ENCODE results near the gene RPN1.
"Not testable (repeated sequence)": the region's sequence is repeated elsewhere in the genome, so short reads cannot be mapped to it uniquely, and the experiment has no call there.

RPN1 gene

DNA sequence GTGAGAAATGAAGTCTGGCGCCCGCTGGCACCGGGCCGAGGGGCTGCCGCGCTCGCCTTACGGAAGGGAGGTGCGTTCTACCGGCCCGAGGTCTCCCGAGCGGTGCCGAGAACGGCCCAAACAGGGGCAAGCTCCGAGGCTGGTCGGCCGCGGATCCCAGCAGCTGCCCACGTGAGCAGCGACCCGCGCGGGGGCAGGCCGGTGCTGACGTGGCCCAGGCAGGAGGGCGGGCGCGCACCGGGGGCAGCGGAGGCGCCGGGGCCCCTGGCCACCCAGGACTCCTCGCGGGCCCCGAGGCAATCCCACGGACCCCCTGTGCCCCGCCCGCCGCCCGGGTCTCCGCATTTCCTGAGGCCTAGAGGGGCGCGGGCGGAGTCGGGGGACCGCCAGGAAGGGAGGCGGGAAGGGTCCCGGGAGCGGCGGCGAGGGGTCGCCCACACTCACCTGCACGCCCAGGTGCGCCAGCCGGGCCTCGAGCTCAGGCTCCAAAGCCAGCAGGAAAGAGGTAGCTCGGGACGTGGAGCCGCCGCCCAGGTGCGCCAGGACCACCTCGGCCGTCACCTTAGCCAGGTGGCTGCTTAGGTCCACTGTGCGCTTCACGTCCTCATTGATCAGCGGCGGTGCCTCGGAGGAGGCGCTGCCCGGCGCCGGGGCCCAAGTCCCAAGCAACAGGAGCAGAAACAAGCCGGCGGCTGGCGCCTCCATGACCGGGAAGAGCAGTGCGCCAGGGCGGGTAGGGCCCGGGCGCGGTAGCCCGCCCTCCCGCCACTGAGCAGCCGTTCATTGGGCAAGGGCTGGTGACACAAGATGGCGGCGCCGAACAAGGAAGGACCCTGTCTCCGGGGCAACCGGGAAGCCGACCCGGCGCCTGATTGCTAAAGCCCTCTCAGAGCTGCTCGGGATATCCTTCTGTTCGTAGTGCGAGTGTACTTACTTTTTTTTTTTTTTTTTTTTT, at the start of gene RPN1:
RPN1 (minus strand) TSS at position 723 of the 955 bp plus-strand sequence; CDS start at position 705, 18 bp downstream.
- peak; percentile 89 to 92 for DNase-seq (ENCODE audit: low read depth in 1 of 2, low spot score in 1 of 2)

- DNase-seq (ENCODE audit: low read depth in 1 of 2, low spot score in 1 of 2), result no peak
Observed at GRCh38 chr3:128698211-128699047, 47.8 kb upstream of the RPN1 start.

DNA sequence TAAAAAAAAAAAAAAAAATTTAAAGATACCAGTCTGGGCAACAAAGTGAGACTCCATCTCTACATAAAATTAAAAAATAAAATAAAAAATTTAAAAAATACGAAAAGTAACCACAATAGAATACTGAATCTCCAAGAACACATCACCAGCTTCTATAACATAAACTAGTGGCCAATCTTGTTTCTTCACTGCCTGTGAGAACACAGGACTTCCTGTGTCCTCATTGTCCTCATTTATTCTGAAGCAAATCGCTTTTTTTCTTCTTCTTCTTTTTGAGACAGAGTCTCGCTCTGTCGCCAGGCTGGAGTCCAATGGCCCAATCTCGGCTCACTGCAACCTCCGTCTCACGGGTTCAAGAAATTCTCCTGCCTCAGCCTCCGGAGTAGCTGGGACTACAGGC, 46.7 kb upstream of the RPN1 start:
- DNase-seq (ENCODE audit: low read depth in 1 of 2, low spot score in 1 of 2), result no peak

DNA sequence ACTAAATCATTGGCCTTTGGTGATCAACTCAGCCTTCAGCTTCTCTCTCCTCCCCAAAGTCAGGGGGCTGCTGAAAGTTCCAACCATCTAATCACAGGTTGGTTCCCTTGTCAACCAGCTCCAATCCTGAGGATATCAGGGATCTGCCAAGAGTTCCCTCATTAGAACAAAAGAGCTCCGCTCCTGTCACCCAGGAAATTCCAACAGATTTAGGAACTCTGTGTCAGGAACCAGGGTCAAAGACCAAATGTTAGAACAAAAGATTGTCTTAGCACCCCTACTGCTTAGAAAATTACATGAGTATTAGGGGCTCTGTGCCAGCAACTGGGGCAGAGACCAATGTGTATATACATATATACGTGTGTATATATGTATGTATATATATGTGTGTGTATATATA, 43.1 kb upstream of the RPN1 start:
- no peak for DNase-seq (ENCODE audit: low read depth in 1 of 2, low spot score in 1 of 2)

GRCh38 chr3:128689060-128689459, 38.4 kb upstream of the RPN1 start:
- DNase-seq (ENCODE audit: low read depth in 1 of 2, low spot score in 1 of 2), result no peak

DNA sequence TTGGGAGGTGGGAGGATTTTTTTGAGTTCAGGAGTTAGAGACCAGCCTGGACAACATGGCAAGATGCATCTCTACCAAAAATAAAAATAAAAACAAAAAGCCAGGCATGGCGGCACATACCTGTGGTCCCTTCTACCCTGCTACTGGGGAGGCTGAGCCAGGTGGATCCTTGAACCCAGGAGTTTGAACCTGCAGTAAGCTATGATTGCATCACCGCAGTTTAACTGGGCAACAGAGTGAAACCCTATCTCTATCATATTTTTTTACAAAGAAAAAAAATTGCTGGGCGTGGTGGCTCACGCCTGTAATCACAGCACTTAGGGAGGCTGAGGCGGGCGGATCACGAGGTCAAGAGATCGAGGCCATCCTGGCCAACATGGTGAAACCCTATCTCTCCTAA, 35.8 kb upstream of the RPN1 start:
- DNase-seq (ENCODE audit: low read depth in 1 of 2, low spot score in 1 of 2), result no peak

- no peak for DNase-seq (ENCODE audit: low read depth in 1 of 2, low spot score in 1 of 2)
Observed at GRCh38 chr3:128684986-128685726, 34.5 kb upstream of the RPN1 start.

GRCh38 chr3:128683957-128684356, 33.3 kb upstream of the RPN1 start:
- DNase-seq (ENCODE audit: low read depth in 1 of 2, low spot score in 1 of 2), result no peak

GRCh38 chr3:128681369-128681829, 30.8 kb upstream of the RPN1 start:
- no peak for DNase-seq (ENCODE audit: low read depth in 1 of 2, low spot score in 1 of 2)

- DNase-seq (ENCODE audit: low read depth in 1 of 2, low spot score in 1 of 2), result peak; percentile 96 to 99
Observed at GRCh38 chr3:128680603-128681368, 30.2 kb upstream of the RPN1 start.

- DNase-seq (ENCODE audit: low read depth in 1 of 2, low spot score in 1 of 2), result no peak
Observed at GRCh38 chr3:128679338-128679737, 28.7 kb upstream of the RPN1 start.

GRCh38 chr3:128675802-128676201, 25.2 kb upstream of the RPN1 start:
- DNase-seq (ENCODE audit: low read depth in 1 of 2, low spot score in 1 of 2), result not testable (repeated sequence)

DNA sequence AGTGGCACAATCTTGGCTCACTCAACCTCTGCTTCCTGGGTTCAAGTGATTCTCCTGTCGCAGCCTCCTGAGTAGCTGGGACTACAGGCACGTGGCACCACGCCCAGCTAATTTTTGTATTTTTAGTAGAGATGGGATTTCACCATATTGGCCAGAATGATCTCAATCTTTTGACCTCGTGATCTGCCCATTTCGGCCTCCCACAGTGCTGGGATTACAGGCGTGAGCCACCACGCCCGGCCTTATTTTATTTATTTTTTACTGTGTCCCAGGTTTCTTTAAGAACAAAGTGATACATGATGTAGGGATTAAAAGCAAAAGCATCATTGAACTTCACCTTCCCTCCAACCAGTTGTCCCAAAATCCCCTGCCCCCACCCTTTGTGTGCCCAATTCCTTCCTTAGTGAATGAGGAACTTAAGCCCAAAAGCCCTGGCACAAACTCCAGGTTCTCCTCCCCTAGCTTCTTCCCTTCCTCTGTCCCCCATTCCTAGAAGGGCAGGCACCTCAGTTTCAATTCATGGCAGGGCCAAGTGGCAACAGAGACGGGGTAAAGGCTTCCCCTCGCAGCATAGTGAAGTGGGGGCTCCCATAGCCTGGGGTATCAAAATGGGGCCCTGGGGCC, 23.7 kb upstream of the RPN1 start:
- no peak for DNase-seq (ENCODE audit: low read depth in 1 of 2, low spot score in 1 of 2)

GRCh38 chr3:128667641-128668040, 17.0 kb upstream of the RPN1 start:
- DNase-seq (ENCODE audit: low read depth in 1 of 2, low spot score in 1 of 2), result no peak

GRCh38 chr3:128665362-128666021, 14.9 kb upstream of the RPN1 start:
- DNase-seq (ENCODE audit: low read depth in 1 of 2, low spot score in 1 of 2), result no peak

DNA sequence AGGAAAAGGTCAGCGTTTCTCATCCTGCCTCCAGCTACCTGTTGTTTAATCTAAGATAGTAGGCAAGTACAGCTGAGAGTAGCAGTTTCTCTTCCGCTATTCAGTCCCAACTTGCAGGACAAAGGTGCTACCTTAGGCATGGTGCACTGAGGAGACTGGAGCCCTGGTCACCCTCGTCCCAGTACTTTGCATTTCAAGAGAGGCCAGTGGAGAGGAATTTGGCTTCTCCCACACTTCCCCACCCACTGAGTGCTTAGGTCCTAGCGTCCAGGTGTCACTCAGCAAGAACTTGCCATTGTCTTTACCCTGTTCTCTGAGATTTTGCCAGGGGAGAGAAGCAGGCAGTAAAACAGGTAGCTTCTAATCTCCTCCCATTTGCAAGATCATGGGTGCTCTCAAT, 12.5 kb upstream of the RPN1 start:
- DNase-seq (ENCODE audit: low read depth in 1 of 2, low spot score in 1 of 2), result no peak

DNA sequence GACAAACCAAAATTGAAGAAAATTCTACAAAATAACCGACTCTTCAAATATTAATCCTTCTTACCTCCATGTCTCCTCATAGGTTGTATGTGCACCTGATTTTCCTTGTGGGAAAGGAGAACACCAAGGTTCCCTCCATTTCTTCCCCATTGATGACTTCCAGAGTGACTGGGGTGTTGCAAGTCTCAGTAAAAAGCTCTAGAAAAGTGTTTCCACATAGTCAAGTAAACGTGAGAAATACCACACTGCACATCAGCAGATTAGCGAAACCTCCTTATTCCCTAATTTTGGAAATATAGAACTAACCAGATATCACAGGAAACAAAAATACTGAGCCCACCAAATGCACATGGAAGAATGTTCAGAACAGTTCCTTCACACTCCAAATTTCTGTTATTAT, 4.9 kb upstream of the RPN1 start:
- no peak for DNase-seq (ENCODE audit: low read depth in 1 of 2, low spot score in 1 of 2)

DNA sequence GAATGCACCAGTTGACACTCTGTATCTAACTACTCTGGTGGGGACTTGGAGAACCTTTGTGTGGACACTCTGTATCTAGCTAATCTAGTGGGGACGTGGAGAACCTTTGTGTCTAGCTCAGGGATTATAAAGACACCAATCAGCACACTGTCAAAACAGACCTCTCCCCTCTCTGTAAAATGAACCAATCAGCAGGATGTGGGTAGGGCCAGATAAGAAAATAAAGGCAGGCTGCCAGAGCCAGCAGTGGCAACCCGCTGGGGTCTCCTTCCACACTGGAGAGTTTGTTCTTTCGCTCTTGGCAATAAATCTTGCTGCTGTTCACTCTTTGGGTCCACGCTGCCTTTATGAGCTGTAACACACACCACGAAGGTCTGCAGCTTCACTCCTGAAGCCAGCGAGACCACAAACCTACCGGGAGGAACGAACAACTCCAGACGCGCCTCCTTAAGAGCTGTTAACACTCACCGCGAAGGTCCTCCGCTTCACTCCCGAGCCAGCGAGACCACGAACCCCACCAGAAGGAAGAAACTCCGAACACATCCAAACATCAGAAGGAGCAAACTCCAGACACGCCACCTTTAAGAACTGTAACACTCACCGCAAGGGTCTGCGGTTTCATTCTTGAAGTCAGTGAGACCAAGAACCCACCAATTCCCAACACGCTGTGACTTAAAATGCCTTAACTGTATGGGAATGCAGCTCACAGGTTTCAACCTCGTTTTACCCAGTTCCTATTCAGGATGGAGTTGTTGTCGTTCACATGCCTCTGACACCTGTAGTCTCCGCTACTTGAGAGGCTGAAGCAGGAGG, 3.6 kb upstream of the RPN1 start:
- peak in 1 of 2 donors; percentile 35 for DNase-seq (ENCODE audit: low read depth in 1 of 2, low spot score in 1 of 2)

All from activated CD4-positive, alpha-beta T cell treated with anti-CD3 and anti-CD28 coated beads, Interleukin-2, amount 50 U/mL, for 24 hours (primary cell).